Measurements from ENCODE around the gene SCUBE2.
A peak's percentile ranks its signal among the peaks of the same experiment; 100 is the strongest.

The SCUBE2 gene

DNA sequence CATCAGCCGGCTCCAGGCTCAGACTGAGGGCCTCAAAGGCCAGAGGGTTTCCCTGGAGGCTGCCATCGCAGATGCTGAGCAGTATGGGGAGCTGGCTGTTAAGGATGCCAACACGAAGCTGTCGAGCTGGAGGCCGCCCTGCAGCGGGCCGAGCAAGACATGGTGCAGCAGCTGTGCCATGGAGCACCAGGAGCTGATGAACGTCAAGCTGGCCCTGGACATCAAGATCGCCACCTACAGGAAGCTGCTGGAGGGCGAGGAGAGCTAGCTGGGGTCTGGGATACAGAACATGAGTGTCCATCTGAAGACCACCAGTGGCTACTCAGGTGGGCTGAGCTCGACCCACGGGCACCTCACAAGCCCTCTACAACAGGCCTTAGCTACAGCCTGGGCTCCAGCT is 4.0 kb upstream of the SCUBE2 start:
- ChIA-PET CTCF (interaction anchor here (0.9 to 5.1 kb wide), 14 partner anchors 11 to 80 kb away, joined by 3 to 39 read pairs (median 4); no protein-coding TSS in a partner anchor), POLR2A (no interaction called here)
- TF ChIP-seq, protein P1, sequence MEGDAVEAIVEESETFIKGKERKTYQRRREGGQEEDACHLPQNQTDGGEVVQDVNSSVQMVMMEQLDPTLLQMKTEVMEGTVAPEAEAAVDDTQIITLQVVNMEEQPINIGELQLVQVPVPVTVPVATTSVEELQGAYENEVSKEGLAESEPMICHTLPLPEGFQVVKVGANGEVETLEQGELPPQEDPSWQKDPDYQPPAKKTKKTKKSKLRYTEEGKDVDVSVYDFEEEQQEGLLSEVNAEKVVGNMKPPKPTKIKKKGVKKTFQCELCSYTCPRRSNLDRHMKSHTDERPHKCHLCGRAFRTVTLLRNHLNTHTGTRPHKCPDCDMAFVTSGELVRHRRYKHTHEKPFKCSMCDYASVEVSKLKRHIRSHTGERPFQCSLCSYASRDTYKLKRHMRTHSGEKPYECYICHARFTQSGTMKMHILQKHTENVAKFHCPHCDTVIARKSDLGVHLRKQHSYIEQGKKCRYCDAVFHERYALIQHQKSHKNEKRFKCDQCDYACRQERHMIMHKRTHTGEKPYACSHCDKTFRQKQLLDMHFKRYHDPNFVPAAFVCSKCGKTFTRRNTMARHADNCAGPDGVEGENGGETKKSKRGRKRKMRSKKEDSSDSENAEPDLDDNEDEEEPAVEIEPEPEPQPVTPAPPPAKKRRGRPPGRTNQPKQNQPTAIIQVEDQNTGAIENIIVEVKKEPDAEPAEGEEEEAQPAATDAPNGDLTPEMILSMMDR (IDR thresholded peaks at IDR 0.05; ENCODE audit: control extremely low read depth, extremely low read depth, low read depth, missing control alignments) = peak; percentile 27
- DNase-seq (ENCODE audit: extremely low spot score) = no peak

DNA sequence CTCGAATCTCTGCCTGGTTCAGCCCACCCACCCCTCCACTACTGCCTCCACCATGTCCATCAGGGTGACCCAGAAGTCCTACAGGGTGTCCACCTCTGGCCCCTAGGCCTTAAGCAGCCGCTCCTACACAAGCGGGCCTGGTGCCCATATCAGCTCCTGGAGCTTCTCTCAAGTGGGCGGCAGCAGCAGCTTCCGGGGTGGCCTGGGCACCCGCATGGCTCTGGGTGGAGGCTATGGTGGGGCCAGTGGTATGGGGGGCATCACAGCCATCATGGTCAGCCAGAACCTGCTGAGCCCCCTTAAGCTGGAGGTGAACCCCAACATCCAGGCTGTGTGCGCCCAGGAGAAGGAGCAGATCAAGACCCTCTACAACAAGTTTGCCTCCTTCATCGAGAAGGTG is 3.0 kb upstream of the SCUBE2 start:
- TF ChIP-seq, protein P1 (IDR thresholded peaks at IDR 0.05; ENCODE audit: control extremely low read depth, extremely low read depth, low read depth, missing control alignments) = no peak
- CTCF ChIA-PET = interaction anchor here (1.3 to 5.1 kb wide), 7 partner anchors 16 to 179 kb away, joined by 3 to 39 read pairs (median 8); no protein-coding TSS in a partner anchor
- no peak for DNase-seq (ENCODE audit: extremely low spot score)
- POLR2A ChIA-PET = no interaction called here

DNA sequence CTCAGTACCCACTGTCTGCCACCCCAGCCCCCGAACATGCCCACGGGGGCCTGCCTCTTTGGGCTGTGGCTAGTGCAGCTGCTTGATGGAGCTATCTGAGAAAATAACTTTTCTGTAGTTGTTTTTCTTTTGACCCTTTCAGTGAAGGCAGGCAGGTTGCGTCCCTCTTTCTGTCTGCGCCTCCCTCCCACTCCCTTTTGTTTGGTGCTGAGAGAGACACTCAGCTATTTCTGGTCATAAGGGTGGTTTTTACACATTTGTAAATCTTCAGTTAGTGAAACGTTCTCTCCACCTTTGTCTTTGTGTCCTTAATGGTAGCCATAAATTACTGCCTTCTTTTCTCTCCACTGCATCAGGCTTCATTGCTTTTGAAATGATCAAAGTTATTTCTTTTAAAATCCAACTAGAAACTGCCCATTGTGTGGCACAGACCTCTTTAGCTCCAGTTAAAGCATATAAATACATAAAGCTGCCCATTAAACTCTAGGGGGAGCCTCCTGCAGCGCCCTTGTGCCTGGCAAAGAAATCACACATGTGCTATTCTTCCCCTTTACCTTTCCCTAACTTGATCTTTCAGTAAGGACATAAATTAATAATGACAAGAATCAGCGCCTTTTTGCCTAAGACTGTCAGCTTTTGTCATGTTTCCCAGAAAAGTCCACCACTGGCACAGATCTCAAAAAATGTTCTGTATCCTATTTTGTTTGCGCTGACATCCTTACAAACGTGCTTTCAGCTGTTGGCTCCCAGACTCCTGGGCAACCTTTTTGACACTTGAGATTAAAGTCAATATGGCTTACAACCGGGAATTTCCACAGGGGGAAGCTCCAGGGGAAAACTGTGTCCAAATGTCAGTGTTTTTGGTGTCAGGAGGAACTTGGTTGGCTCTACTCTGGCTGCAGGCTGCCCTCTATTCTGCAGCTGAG is 1.7 kb upstream of the SCUBE2 start:
- CTCF ChIA-PET = interaction anchor here (0.9 to 5.1 kb wide), 11 partner anchors 17 to 178 kb away, joined by 3 to 39 read pairs (median 3); no protein-coding TSS in a partner anchor
- TF ChIP-seq, protein P1 (IDR thresholded peaks at IDR 0.05; ENCODE audit: control extremely low read depth, extremely low read depth, low read depth, missing control alignments) = peak; percentile 8
- DNase-seq (ENCODE audit: extremely low spot score) = no peak
- POLR2A ChIA-PET = no interaction called here

DNA sequence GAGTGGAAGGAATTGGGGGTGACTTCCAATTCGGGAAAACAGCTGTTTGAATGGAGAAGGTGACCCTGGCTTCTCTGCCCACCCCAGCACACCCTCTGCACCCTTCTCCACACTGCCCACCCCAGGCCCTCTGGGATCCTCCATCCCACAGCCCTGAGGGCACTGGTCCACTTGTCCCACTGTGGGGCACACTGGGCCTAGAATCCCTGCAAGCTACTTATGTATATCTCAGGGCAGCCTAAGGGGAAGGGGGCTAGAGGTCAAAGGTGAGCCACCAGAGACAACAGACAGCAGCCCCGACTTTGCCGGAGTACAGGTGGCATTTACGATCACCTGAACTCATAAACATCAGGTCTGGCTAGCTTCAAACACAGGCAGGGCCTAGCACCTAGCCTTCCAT is 673 bp upstream of the SCUBE2 start:
- CTCF ChIA-PET = interaction anchor here (0.9 to 5.1 kb wide), 10 partner anchors 12 to 133 kb away, joined by 3 to 39 read pairs (median 4); no protein-coding TSS in a partner anchor
- POLR2A ChIA-PET = no interaction called here
- TF ChIP-seq, protein P1 (IDR thresholded peaks at IDR 0.05; ENCODE audit: control extremely low read depth, extremely low read depth, low read depth, missing control alignments) = no peak
- no peak for DNase-seq (ENCODE audit: extremely low spot score)

DNA sequence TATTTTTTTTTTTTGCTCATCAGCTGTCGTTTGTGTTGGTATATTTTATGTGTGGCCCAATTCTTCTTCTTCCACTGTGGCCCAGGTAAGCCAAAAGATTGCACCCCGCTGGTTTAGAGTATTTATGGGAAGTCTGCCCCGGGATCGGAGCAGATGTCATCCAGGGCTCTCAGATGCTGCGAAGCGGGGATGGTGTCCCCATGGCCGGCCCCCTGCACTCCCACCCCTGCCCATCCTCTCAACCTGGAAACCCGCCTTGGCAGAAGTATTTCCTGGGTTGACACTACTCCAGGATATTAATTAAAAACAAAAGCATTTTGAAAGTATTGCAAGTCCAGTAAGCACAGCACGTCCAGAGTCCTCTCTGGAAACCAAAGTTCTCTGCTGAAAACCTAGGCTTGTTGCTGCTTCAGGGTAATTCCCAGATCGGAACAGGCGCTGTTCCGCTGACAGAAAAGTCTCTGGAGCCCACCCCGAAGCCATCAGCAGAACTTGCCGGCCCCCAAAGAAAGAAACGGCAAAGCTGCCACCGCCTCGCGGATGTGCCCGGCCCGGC is 833 bp downstream of the SCUBE2 start:
- TF ChIP-seq, protein P1 (IDR thresholded peaks at IDR 0.05; ENCODE audit: control extremely low read depth, extremely low read depth, low read depth, missing control alignments) = no peak
- no peak for DNase-seq (ENCODE audit: extremely low spot score)
- CTCF ChIA-PET = interaction anchor here (1.4 to 3.0 kb wide), 5 partner anchors 12 to 416 kb away, joined by 4 to 14 read pairs (median 4); no protein-coding TSS in a partner anchor
- POLR2A ChIA-PET = no interaction called here

DNA sequence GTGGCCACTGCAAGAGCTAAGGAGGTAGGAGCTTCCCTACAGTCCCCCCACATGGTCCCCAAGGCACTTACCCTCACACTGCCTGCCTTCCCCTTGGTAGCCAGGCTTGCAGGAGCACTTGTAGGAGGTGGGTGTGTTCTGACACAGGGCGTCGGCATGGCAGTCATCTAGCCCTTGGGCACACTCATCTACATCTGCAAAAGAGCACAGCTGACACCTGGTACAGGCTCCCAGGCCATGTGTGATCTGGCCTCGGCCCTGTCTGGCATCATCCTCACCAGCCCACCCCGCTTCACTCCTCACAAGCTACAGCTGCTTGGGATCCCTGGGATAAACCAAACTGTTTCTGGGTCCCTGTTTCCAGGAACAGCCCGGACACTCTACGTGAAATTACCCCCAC is 1.8 kb downstream of the SCUBE2 start:
- TF ChIP-seq, protein P1 (IDR thresholded peaks at IDR 0.05; ENCODE audit: control extremely low read depth, extremely low read depth, low read depth, missing control alignments) = no peak
- ChIA-PET CTCF (interaction anchor here (1.2 to 3.0 kb wide), 8 partner anchors 12 to 417 kb away, joined by 3 to 14 read pairs (median 4); no protein-coding TSS in a partner anchor), POLR2A (no interaction called here)
- no peak for DNase-seq (ENCODE audit: extremely low spot score)
